Measurements from ENCODE around the gene METTL24.
A peak's percentile ranks its signal among the peaks of the same experiment; 100 is the strongest.

METTL24 gene

GRCh38 chr6:110357664-110358552, at the start of gene METTL24:
Gene METTL24, minus strand, starts transcription at chr6:110358349. Its CDS starts 77 bp downstream, at chr6:110358272.
- TF ChIP-seq ZFX (IDR thresholded peaks at IDR 0.05; ENCODE audit: borderline replicate concordance) (no peak), CTCF (IDR thresholded peaks at IDR 0.05) (peak; percentile 43)
- no peak within 1 kb of the TSS for H3K27ac ChIP-seq

GRCh38 chr6:110404607-110405006, 46.5 kb upstream of the METTL24 start:
- no peak overlapping the region for H3K27ac ChIP-seq
- no peak for TF ChIP-seq CTCF (IDR thresholded peaks at IDR 0.05)
- no peak for TF ChIP-seq ZFX (IDR thresholded peaks at IDR 0.05; ENCODE audit: borderline replicate concordance)

GRCh38 chr6:110401585-110402176, 43.5 kb upstream of the METTL24 start:
- TF ChIP-seq CTCF (IDR thresholded peaks at IDR 0.05) (no peak), ZFX (IDR thresholded peaks at IDR 0.05; ENCODE audit: borderline replicate concordance) (no peak)
- no peak overlapping the region for H3K27ac ChIP-seq

GRCh38 chr6:110400208-110400607, 42.1 kb upstream of the METTL24 start:
- TF ChIP-seq CTCF (IDR thresholded peaks at IDR 0.05) (no peak), ZFX (IDR thresholded peaks at IDR 0.05; ENCODE audit: borderline replicate concordance) (no peak)
- H3K27ac ChIP-seq = no peak overlapping the region

GRCh38 chr6:110399219-110400071, 41.3 kb upstream of the METTL24 start:
- H3K27ac ChIP-seq = no peak overlapping the region
- TF ChIP-seq CTCF (IDR thresholded peaks at IDR 0.05) (no peak), ZFX (IDR thresholded peaks at IDR 0.05; ENCODE audit: borderline replicate concordance) (no peak)

- no peak overlapping the region for H3K27ac ChIP-seq
- TF ChIP-seq ZFX (IDR thresholded peaks at IDR 0.05; ENCODE audit: borderline replicate concordance) (no peak), CTCF (IDR thresholded peaks at IDR 0.05) (no peak)
These were observed 40.6 kb upstream of the METTL24 start for GRCh38 chr6:110398778-110399177.
